Subcutaneous abdominal adipose tissue (tissue), 5 donors: ENCODE measurements around the gene ARL10.
"Not testable (repeated sequence)": the region's sequence is repeated elsewhere in the genome, so short reads cannot be mapped to it uniquely, and the experiment has no call there.

Experiments
- H3K27ac ChIP-seq: one replicate; pipeline ENCODE4 v1.7.0; 2013; ENCODE audit warnings: low read depth, mild to moderate bottlenecking, inconsistent platforms, low read length, moderate library complexity
- H3K27me3 ChIP-seq, 5 donors: one replicate each; pipeline ENCODE4 v1.7.0; 2013; ENCODE audit warnings: low read length in 5 of 5, inconsistent platforms in 1 of 5; ENCODE audit not compliant: control insufficient read depth in 5 of 5, insufficient read depth in 4 of 5
- H3K36me3 ChIP-seq, 5 donors: one replicate each; pipeline ENCODE4 v1.7.0; 2013; ENCODE audit warnings: low read length in 5 of 5; ENCODE audit not compliant: control insufficient read depth in 5 of 5, insufficient read depth in 5 of 5
- H3K4me1 ChIP-seq, 5 donors: one replicate each; pipeline ENCODE4 v1.7.0; 2013; ENCODE audit warnings: low read length in 5 of 5, mild to moderate bottlenecking in 3 of 5, moderate library complexity in 1 of 5; ENCODE audit not compliant: control insufficient read depth in 5 of 5, insufficient read depth in 5 of 5
- H3K4me3 ChIP-seq, 5 donors: one replicate each; pipeline ENCODE4 v1.7.0; 2013; ENCODE audit warnings: low read length in 5 of 5, low read depth in 1 of 5
- H3K9ac ChIP-seq, 5 donors: one replicate each; pipeline ENCODE4 v1.7.0; 2013; ENCODE audit warnings: low read length in 5 of 5, mild to moderate bottlenecking in 4 of 5, moderate library complexity in 3 of 5
- H3K9me3 ChIP-seq, 5 donors: one replicate each; pipeline ENCODE4 v1.7.0; 2013; ENCODE audit warnings: low read length in 5 of 5; ENCODE audit not compliant: control insufficient read depth in 5 of 5
- donor health status: healthy.
- donor health status: healthy.
- donor health status: healthy.
- donor health status: healthy.
- donor health status: healthy.

The ARL10 gene

DNA sequence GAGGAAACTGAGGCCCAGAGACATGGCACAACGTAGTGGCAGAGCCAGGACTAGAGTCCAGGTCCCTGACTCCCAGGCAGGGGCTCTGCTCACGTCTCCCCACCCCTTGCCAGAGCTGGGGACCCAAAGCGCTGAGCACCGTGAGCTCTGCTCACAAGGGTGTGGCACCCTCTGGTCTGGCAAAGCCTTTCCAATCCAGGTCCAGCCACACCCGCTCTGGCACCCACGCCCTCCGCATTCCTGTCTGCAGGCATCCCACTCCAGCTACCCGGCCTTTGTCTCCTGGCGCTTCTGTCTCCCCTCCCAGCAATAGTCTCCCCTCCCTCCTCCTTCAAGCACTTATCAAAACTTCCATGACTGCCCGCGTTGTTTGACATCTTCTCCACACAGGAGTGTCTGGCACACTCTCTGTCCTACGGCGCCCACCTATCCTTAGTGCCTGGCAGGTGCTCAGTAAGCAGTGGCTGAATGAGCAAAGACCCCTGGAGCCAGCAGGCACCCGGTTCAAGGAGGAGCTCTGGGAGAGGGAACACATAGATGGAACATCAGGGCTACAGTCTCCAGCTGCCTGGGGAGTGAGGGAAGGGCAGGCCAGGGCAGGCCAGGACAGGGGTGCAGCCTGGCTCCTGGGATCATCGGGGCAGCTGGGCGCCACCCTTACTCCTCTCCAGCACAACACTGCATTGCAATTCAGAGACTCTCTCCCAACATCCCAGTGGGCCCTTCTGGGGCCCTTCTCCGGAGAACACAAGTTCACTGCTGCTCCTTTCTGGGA, 35.3 kb downstream of the ARL10 start:
- no peak overlapping the region for H3K27ac ChIP-seq
- peaks cover 0 to 51% (median 22%) of the 10 kb centered on the region in 5 donors for H3K36me3 ChIP-seq
- H3K4me3 ChIP-seq, result no peak overlapping the region
- H3K27me3 ChIP-seq, result no peaks in the 10 kb centered on the region
- peaks cover 0 to 12% (median 4%) of the 10 kb centered on the region in 5 donors for H3K4me1 ChIP-seq
- no peaks in the 10 kb centered on the region for H3K9me3 ChIP-seq
- H3K9ac ChIP-seq, result no peak overlapping the region

- Histone ChIP-seq H3K36me3 (peaks cover 0 to 52% (median 25%) of the 10 kb centered on the region in 5 donors), H3K27me3 (no peaks in the 10 kb centered on the region), H3K9ac (no peak overlapping the region), H3K4me3 (no peak overlapping the region), H3K9me3 (no peaks in the 10 kb centered on the region), H3K27ac (no peak overlapping the region), H3K4me1 (peaks cover 0 to 7% (median 4%) of the 10 kb centered on the region in 5 donors)
Measured at GRCh38 chr5:176401281-176402205, 36.3 kb downstream of the ARL10 start.

GRCh38 chr5:176405656-176406435, 40.6 kb downstream of the ARL10 start:
- Histone ChIP-seq H3K4me3 (no peak overlapping the region), H3K9ac (no peak overlapping the region), H3K9me3 (no peaks in the 10 kb centered on the region), H3K4me1 (peaks cover 0 to 19% (median 15%) of the 10 kb centered on the region in 5 donors), H3K36me3 (peaks cover 0 to 47% (median 28%) of the 10 kb centered on the region in 5 donors), H3K27ac (no peak overlapping the region), H3K27me3 (no peaks in the 10 kb centered on the region)

- no peaks in the 10 kb centered on the region for H3K9me3 ChIP-seq
- no peaks in the 10 kb centered on the region for H3K27me3 ChIP-seq
- H3K9ac ChIP-seq, result no peak overlapping the region
- H3K4me3 ChIP-seq, result no peak overlapping the region
- H3K4me1 ChIP-seq, result peaks cover 0 to 20% (median 17%) of the 10 kb centered on the region in 5 donors
- H3K36me3 ChIP-seq, result peaks cover 0 to 41% (median 26%) of the 10 kb centered on the region in 5 donors
- no peak overlapping the region for H3K27ac ChIP-seq
Measured at GRCh38 chr5:176406436-176407052, 41.3 kb downstream of the ARL10 start.

GRCh38 chr5:176407456-176408251, 42.4 kb downstream of the ARL10 start:
- H3K4me1 ChIP-seq, result peaks cover 0 to 24% (median 20%) of the 10 kb centered on the region in 5 donors
- H3K9ac ChIP-seq, result no peak overlapping the region
- peaks cover 0 to 41% (median 26%) of the 10 kb centered on the region in 5 donors for H3K36me3 ChIP-seq
- no peaks in the 10 kb centered on the region for H3K9me3 ChIP-seq
- no peaks in the 10 kb centered on the region for H3K27me3 ChIP-seq
- peak overlapping the region; percentile 46 for H3K27ac ChIP-seq
- no peak overlapping the region for H3K4me3 ChIP-seq

DNA sequence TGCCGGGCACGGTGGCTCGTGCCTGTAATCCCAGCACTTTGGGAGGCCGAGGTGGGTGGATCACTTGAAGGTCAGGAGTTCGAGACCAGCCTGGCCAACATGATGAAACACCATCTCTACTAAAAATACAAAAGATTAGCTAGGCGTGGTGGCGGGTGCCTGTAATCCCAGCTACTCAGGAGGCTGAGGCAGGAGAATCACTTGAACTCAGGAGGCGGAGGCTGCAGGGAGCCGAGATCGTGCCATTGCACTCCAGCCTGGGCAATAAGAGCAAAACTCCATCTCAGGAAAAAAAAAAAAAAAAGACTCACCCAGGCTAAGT, 42.9 kb downstream of the ARL10 start:
- Histone ChIP-seq H3K4me1 (peaks cover 0 to 28% (median 24%) of the 10 kb centered on the region in 5 donors), H3K27ac (peak overlapping the region; percentile 46), H3K36me3 (peaks cover 0 to 41% (median 26%) of the 10 kb centered on the region in 5 donors)
- H3K9me3 ChIP-seq, H3K27me3 ChIP-seq, H3K9ac ChIP-seq, H3K4me3 ChIP-seq: not testable (repeated sequence)

GRCh38 chr5:176408590-176408989, 43.3 kb downstream of the ARL10 start:
- H3K4me3 ChIP-seq, result no peak overlapping the region

GRCh38 chr5:176409765-176410164, 44.5 kb downstream of the ARL10 start:
- H3K36me3 ChIP-seq, result peaks cover 0 to 30% (median 26%) of the 10 kb centered on the region in 5 donors

More at GRCh38 chr5:176408590-176408989, 43.3 kb downstream of the ARL10 start:
- Histone ChIP-seq H3K9ac (no peak overlapping the region), H3K4me1 (peaks cover 0 to 31% (median 28%) of the 10 kb centered on the region in 5 donors), H3K27me3 (no peaks in the 10 kb centered on the region), H3K36me3 (peaks cover 0 to 41% (median 26%) of the 10 kb centered on the region in 5 donors), H3K27ac (no peak overlapping the region), H3K9me3 (no peaks in the 10 kb centered on the region)

More at GRCh38 chr5:176409765-176410164, 44.5 kb downstream of the ARL10 start:
- Histone ChIP-seq H3K9me3 (no peaks in the 10 kb centered on the region), H3K27me3 (no peaks in the 10 kb centered on the region), H3K4me1 (peaks cover 2 to 43% (median 39%) of the 10 kb centered on the region in 5 donors), H3K4me3 (no peak overlapping the region), H3K9ac (no peak overlapping the region), H3K27ac (no peak overlapping the region)
